SU-DHL-6 (cell line): Measurements from ENCODE around the gene DQX1.

Experiments used
- CTCF ChIP-seq: fragments of 200-600 bp; sonication (generic); IDR thresholded peaks from one replicate; pipeline ENCODE4 v1.5.1; 2017; ENCODE audit warnings: antibody characterized with exemption, mild to moderate bottlenecking, low read length, moderate library complexity; ENCODE audit not compliant: insufficient read depth, poor library complexity, severe bottlenecking
- EZH2phosphoT487 ChIP-seq: fragments of 200-600 bp; sonication (generic), shearing (Covaris generic); conservative IDR thresholded peaks from 2 replicates; pipeline ENCODE4 v1.6.1; 2018; ENCODE audit warnings: mild to moderate bottlenecking, antibody characterized with exemption, low read length, moderate library complexity, mixed read lengths

DNA sequence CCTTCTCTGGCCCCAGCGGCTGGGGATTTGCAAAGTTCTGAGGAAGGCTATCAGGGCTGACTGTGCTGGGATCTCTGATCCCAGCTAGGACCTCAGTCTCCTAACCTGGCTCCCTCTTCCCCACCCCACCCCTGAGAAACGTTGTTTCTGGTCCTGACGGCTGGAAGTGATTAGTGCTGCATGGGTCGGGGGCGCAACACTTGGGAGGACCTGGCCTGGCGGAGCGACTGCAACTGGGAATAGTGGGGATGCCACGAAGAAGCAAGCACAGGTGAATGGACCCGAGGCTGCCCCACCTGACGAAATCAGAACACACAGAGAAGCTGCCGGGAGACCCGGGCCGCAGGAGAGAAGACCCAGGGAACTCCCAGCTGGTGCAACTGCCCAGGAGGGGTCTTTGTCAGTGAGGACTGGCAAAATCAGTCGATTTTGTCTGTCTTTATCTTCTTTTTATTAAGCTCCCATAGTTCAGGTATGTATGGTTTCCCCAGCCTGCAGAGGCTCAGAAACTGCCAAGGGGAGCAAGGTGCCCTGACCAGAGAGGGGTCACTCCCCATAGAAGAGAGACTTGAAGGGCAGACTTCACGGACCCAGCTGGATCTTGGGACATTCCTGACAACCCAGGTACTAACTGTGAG is 26.0 kb downstream of the DQX1 start:
- TF ChIP-seq CTCF (no peak), EZH2phosphoT487 (no peak)
